PFSK-1 (cell line): ENCODE results near the gene COL25A1.

ENCODE experiments used
- POLR2AphosphoS5 ChIP-seq: IDR thresholded peaks from 2 replicates; pipeline ENCODE4 v1.6.1; 2012; ENCODE audit warnings: low read depth, mild to moderate bottlenecking, control low read depth, low read length, moderate library complexity
- TAF1 ChIP-seq: IDR thresholded peaks from 2 replicates; pipeline ENCODE4 v1.6.1; 2012; ENCODE audit warnings: low read length, control low read depth, borderline replicate concordance; ENCODE audit not compliant: insufficient read depth

DNA sequence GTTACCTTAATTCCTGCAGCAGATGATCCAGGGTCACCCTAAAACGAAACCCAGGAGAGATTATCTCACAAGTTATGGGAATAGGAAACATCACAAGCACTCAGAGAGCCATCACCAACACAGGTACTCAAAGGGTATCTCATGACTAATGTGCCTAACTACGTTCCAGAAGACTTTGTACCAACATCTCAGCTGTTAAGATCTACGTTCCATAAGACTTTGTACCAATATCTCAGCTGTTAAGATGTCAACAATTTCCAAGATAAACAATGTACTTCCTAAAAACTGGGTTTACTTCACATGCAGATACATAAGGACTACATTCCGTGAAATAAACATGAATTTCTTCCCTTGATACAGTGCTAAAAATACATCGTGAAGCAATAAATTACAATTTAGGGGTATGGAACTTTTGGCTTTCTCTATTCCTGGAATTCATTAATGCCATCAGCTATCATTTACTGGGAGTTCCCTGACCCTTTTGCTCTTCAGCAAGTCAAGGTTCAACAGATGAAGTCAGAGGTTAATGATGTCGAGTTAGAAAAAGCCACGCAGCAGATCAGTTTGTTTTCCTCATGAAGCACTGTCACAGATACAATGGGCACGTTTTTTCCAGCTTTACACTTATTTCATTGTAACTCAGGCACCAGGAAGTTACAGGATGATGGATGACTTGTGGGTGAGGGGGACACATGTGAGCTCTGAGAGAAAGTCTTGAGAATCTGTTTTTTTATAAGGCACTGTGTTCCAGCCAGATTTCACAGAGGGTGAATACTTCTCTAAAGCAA lies 412.6 kb downstream of the COL25A1 start:
- TF ChIP-seq TAF1 (no peak), POLR2AphosphoS5 (no peak)
